ENCODE results near the gene EEPD1. TPM values are rescaled to one million over a fixed set of nuclear protein-coding genes. Genes with fewer than 3 reads are reported as not detected.
A peak's percentile ranks its signal among the peaks of the same experiment; 100 is the strongest.

The EEPD1 gene
- total RNA-seq, 1 donor from 2014 or later: 8.7 TPM

DNA sequence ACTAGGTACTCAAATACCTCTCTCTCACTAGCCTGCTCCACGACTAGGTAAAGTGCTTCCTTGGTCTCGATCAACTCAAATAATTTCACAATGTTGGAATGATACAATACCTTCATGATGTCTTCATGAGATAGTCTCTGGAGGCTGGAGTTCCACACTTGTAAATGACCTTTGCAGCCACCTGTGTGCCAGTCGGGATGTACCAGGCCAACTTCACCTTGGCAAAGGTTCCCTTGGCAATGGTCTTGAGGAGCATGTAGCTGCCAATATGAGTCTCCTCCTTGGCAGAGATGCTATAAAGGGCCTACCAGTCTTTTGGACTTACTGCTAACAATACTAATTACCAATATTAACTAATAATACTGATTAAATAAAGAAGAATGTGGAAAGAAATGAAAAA is 42.5 kb upstream of the EEPD1 start:
- Histone ChIP-seq H3K4me3 (ENCODE audit: low read depth, low read length) (no peak overlapping the region), H3K36me3 (ENCODE audit: control insufficient read depth, insufficient read depth, low read length) (no peaks in the 10 kb centered on the region), H3K27me3 (ENCODE audit: control insufficient read depth, insufficient read depth, low read length) (no peaks in the 10 kb centered on the region)
- TF ChIP-seq, protein P1, sequence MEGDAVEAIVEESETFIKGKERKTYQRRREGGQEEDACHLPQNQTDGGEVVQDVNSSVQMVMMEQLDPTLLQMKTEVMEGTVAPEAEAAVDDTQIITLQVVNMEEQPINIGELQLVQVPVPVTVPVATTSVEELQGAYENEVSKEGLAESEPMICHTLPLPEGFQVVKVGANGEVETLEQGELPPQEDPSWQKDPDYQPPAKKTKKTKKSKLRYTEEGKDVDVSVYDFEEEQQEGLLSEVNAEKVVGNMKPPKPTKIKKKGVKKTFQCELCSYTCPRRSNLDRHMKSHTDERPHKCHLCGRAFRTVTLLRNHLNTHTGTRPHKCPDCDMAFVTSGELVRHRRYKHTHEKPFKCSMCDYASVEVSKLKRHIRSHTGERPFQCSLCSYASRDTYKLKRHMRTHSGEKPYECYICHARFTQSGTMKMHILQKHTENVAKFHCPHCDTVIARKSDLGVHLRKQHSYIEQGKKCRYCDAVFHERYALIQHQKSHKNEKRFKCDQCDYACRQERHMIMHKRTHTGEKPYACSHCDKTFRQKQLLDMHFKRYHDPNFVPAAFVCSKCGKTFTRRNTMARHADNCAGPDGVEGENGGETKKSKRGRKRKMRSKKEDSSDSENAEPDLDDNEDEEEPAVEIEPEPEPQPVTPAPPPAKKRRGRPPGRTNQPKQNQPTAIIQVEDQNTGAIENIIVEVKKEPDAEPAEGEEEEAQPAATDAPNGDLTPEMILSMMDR (IDR thresholded peaks at IDR 0.05; ENCODE audit: insufficient read depth, low read length, poor library complexity, severe bottlenecking): no peak
- DNase-seq (ENCODE audit: low read depth): no peak

DNA sequence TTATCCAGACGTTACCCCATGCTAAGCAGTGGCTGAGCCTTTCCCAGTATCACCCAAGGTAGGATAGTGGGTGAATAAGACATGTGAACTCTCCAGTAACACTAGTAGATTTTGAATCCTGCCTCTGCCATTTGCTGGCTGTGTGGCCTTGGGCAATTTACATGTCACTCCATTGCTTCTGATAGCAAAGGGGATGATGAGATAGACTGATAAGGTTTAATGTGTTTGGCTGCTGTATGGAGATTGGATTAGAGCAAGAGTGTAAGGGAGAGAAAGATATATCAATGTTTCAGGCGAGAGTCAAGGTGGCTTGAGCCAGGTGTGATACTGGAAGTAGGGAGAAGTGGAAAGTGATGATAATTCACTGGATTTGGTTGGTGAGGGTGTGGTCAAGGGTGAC is 40.1 kb upstream of the EEPD1 start:
- no peak for DNase-seq (ENCODE audit: low read depth)
- H3K27me3 ChIP-seq (ENCODE audit: control insufficient read depth, insufficient read depth, low read length): no peaks in the 10 kb centered on the region
- TF ChIP-seq, protein P1 (IDR thresholded peaks at IDR 0.05; ENCODE audit: insufficient read depth, low read length, poor library complexity, severe bottlenecking): no peak
- H3K4me3 ChIP-seq (ENCODE audit: low read depth, low read length): no peak overlapping the region
- H3K36me3 ChIP-seq (ENCODE audit: control insufficient read depth, insufficient read depth, low read length): no peaks in the 10 kb centered on the region

- Histone ChIP-seq H3K4me3 (ENCODE audit: low read depth, low read length) (no peak overlapping the region), H3K36me3 (ENCODE audit: control insufficient read depth, insufficient read depth, low read length) (no peaks in the 10 kb centered on the region), H3K27me3 (ENCODE audit: control insufficient read depth, insufficient read depth, low read length) (no peaks in the 10 kb centered on the region)
- TF ChIP-seq, protein P1 (IDR thresholded peaks at IDR 0.05; ENCODE audit: insufficient read depth, low read length, poor library complexity, severe bottlenecking): no peak
- DNase-seq (ENCODE audit: low read depth): no peak
Observed at GRCh38 chr7:36114355-36114754, 38.7 kb upstream of the EEPD1 start.

DNA sequence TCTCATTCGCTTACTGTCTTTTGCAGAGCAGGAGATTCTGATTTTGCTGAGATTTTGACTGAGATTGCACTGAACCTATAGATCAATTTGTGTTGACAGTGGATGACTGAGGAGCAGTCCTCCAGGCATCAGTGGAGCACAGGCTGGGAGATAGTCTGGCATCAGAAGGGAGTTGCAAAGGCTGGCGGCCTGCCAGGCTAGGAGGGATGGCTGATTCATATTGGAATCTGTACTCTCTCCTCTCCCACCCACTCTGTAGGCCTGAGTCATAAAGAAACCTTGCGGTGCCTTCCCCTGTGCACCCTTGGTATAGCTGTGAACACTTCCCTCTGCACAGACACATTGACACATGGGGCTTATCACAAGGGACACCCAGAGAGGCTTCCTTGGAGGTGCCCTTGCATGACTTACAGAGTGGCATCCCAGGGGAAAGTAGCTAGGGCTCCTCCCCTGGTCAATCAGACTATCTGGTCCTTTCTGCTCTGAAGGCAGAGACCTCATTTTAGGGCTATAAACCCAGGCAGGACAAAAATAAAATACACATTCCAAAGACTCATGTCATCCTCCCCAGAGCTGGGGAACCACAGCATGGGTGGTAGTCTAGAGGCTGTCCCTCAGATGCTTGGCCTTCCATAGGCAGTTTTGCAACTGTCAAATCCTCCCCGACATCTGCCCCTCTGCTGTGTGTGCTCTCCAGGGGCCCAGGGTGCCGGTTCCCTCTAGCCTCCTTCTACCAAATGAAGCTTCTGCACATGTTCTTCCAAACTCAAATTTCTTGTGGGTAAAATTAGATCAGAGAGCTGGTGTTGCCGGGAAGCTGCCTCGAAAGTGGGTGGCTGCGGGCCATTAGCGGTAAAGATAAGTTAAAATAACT is 37.4 kb upstream of the EEPD1 start:
- Histone ChIP-seq H3K4me3 (ENCODE audit: low read depth, low read length) (no peak overlapping the region), H3K27me3 (ENCODE audit: control insufficient read depth, insufficient read depth, low read length) (no peaks in the 10 kb centered on the region), H3K36me3 (ENCODE audit: control insufficient read depth, insufficient read depth, low read length) (no peaks in the 10 kb centered on the region)
- DNase-seq (ENCODE audit: low read depth): peak; percentile 94
- TF ChIP-seq, protein P1 (IDR thresholded peaks at IDR 0.05; ENCODE audit: insufficient read depth, low read length, poor library complexity, severe bottlenecking): no peak

DNA sequence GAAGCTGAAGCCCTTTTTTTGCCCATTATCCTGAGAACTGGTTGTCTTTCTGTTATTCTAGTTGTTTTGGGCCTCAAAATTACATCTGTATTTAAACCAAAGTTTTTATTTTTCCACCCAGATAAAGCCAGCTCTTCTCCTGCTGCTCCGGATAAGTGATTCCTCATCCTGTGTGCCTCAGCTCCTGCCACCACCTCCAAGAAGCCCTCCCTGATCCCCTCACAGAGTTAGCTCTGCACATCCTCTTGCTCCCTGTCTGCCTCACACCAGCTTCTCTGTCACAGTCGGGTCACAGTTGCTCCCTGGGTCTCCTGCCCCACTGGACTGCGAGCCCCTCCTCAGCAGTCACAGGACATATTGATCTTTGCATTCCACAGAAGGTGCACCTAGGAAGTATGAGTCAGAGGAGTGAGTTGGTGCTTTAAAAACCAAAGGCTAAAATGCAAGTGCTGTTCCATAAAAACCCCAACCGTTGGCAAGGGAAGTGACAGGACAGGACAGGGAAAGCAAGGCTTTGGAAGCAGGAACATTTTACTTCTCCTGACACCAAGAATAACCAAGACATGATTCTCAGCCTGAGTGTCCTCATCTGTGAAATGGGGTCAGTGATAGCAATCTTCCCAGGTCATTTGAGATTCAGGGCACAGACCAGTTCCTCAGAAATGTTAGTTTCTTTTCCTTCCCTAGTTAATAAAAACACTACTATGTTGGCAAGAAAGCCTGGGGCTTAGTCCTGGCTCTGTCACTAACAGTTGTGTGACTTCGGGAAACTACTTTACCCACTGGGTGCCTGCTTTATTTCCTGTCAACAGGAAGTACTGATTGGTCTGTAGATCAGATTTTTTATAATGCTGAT is 36.5 kb upstream of the EEPD1 start:
- TF ChIP-seq, protein P1 (IDR thresholded peaks at IDR 0.05; ENCODE audit: insufficient read depth, low read length, poor library complexity, severe bottlenecking): no peak
- Histone ChIP-seq H3K27me3 (ENCODE audit: control insufficient read depth, insufficient read depth, low read length) (no peaks in the 10 kb centered on the region), H3K4me3 (ENCODE audit: low read depth, low read length) (no peak overlapping the region), H3K36me3 (ENCODE audit: control insufficient read depth, insufficient read depth, low read length) (no peaks in the 10 kb centered on the region)
- DNase-seq (ENCODE audit: low read depth): no peak
